A549 (cell line): ENCODE measurements around the gene ACTR1A. TPM values are rescaled to one million over a fixed set of nuclear protein-coding genes. Genes with fewer than 3 reads are reported as not detected.

ENCODE experiments used
- ATAC-seq, 2 experiments: fragments of 200-7000 bp in 1 of 2; fragments of >200 bp in 1 of 2; cut with Nextera tagmentation in 1 of 2; cut with Tn5 transposase in 1 of 2; 3 replicates each; pipeline versions ENCODE4 v1.8.0 to v1.9.1; 2018 to 2020; ENCODE audit warnings: mild to moderate bottlenecking in 1 of 2, moderate library complexity in 1 of 2
- CTCF ChIA-PET: fragments of 300-600 bp; sonication (Branson Sonifier 250); formaldehyde crosslinking; extraction: SDS; loops from one replicate; lab custom pipeline; 2021; ENCODE audit warnings: antibody characterized with exemption, inconsistent platforms; lab: Yijun Ruan, JAX
- POLR2A ChIA-PET: fragments of 350-600 bp; formaldehyde crosslinking; extraction: SDS; loops from one replicate; lab custom pipeline; 2021; ENCODE audit warnings: antibody characterized with exemption, inconsistent platforms; lab: Yijun Ruan, JAX
- DNase-seq, 2 experiments: peaks; one replicate each; pipeline versions ENCODE4 v3.0.0 to v3.0.0-alpha.2; 2011 to 2016; ENCODE audit warnings: low read depth in 1 of 2, low spot score in 1 of 2
- FAIRE-seq: peaks from 2 replicates; lab custom pipeline; 2011; peaks lifted over from hg19 to GRCh38; lab: Jason Lieb, UNC
- H3K27ac ChIP-seq, 2 experiments: fragments of >200 bp; sonication (Bioruptor Twin); formaldehyde crosslinking; 3 replicates each; pipeline ENCODE4 v1.5.1; 2016 to 2017
- H3K4me1 ChIP-seq: fragments of >200 bp; sonication (Bioruptor Twin); formaldehyde crosslinking; 3 replicates; pipeline ENCODE4 v1.6.1; 2016
- H3K4me2 ChIP-seq: fragments of >200 bp; sonication (Bioruptor Twin); formaldehyde crosslinking; 3 replicates; pipeline ENCODE4 v1.6.1; 2016
- H3K4me3 ChIP-seq: fragments of >200 bp; sonication (Bioruptor Twin); formaldehyde crosslinking; 3 replicates; pipeline ENCODE4 v1.5.1; 2016
- H3K9me3 ChIP-seq: fragments of >200 bp; sonication (Bioruptor Twin); formaldehyde crosslinking; 3 replicates; pipeline ENCODE4 v1.6.1; 2016
- BCL3 ChIP-seq: fragments of >200 bp; sonication (Bioruptor Twin); formaldehyde crosslinking; IDR thresholded peaks from 3 replicates; pipeline ENCODE4 v1.6.1; 2016
- CBX2 ChIP-seq: fragments of 200-600 bp; sonication (generic); IDR thresholded peaks from 2 replicates; pipeline ENCODE4 v1.6.1; 2016; ENCODE audit warnings: low read depth, mild to moderate bottlenecking, borderline replicate concordance
- CBX8 ChIP-seq: fragments of 200-600 bp; sonication (generic); IDR thresholded peaks from 2 replicates; pipeline ENCODE4 v1.6.1; 2016
- E2F6 ChIP-seq: IDR thresholded peaks from 2 replicates; pipeline ENCODE4 v1.6.1; 2012; ENCODE audit warnings: low read depth, borderline replicate concordance
- EHF ChIP-seq: fragments of 250-450 bp; sonication (Bioruptor Pico); IDR thresholded peaks from 2 replicates; pipeline ENCODE4 v1.5.0; 2020; ENCODE audit warnings: mild to moderate bottlenecking
- EP300 ChIP-seq, 2 experiments: fragments of >200 bp; sonication (Bioruptor Twin); formaldehyde crosslinking; IDR thresholded peaks; 2 replicates in 1 of 2; 3 replicates in 1 of 2; pipeline ENCODE4 v1.6.1; 2016 to 2017
- FOSB ChIP-seq: fragments of 250-450 bp; sonication (Bioruptor Pico); IDR thresholded peaks from 2 replicates; pipeline ENCODE4 v1.5.0; 2020; ENCODE audit warnings: mild to moderate bottlenecking, moderate library complexity
- HES2 ChIP-seq: fragments of >200 bp; sonication (Bioruptor Twin); formaldehyde crosslinking; IDR thresholded peaks from 2 replicates; pipeline ENCODE4 v1.6.1; 2016
- HEYL ChIP-seq: fragments of 250-450 bp; sonication (Bioruptor Pico); IDR thresholded peaks from 2 replicates; pipeline ENCODE4 v1.8.0; 2021; ENCODE audit warnings: mild to moderate bottlenecking, moderate library complexity
- HOXB13 ChIP-seq: fragments of 250-450 bp; sonication (Bioruptor Pico); IDR thresholded peaks from 2 replicates; pipeline ENCODE4 v1.5.0; 2020; ENCODE audit warnings: low read depth, mild to moderate bottlenecking, moderate library complexity
- HOXB5 ChIP-seq: fragments of 250-450 bp; sonication (Bioruptor Pico); IDR thresholded peaks from 2 replicates; pipeline ENCODE4 v1.5.0; 2020; ENCODE audit warnings: mild to moderate bottlenecking, moderate library complexity
- MYC ChIP-seq: IDR thresholded peaks from 2 replicates; pipeline ENCODE4 v1.6.1; 2012; ENCODE audit warnings: mild to moderate bottlenecking, inconsistent platforms, low read length, improper control_type of control experiment, borderline replicate concordance
- POLR2AphosphoS2 ChIP-seq: conservative IDR thresholded peaks from 2 replicates; pipeline ENCODE4 v1.6.1; 2012; ENCODE audit warnings: low read length, improper control_type of control experiment, inconsistent platforms
- RAD21 ChIP-seq, 2 experiments: fragments of >200 bp in 1 of 2; sonication (Bioruptor Twin) in 1 of 2; formaldehyde crosslinking in 1 of 2; IDR thresholded peaks in 1 of 2; conservative IDR thresholded peaks in 1 of 2; 2 replicates in 1 of 2; 3 replicates in 1 of 2; pipeline ENCODE4 v1.6.1; 2012 to 2018; ENCODE audit warnings: inconsistent platforms in 1 of 2
- RCOR1 ChIP-seq: fragments of 150-350 bp; IDR thresholded peaks from 2 replicates; pipeline ENCODE4 v1.6.1; 2014; ENCODE audit warnings: antibody characterized with exemption, low read length, low read depth
- RFX5 ChIP-seq: fragments of 450-650 bp; IDR thresholded peaks from 2 replicates; pipeline ENCODE4 v1.7.1; 2014; ENCODE audit warnings: antibody characterized with exemption, mild to moderate bottlenecking, moderate library complexity
- TFCP2L1 ChIP-seq: fragments of 250-450 bp; sonication (Bioruptor Pico); IDR thresholded peaks from 2 replicates; pipeline ENCODE4 v1.5.0; 2021; ENCODE audit warnings: mild to moderate bottlenecking
- TP53 ChIP-seq: fragments of 250-450 bp; sonication (Bioruptor Pico); IDR thresholded peaks from 2 replicates; pipeline ENCODE4 v1.5.0; 2021; ENCODE audit warnings: mild to moderate bottlenecking, moderate library complexity
- WGBS: methylation state at CpG from one replicate; pipeline ENCODE4 v1.1.6; 2017; ENCODE audit errors: missing lambda C conversion rate; 5-methylcytosine and 5-hydroxymethylcytosine counted together
- polyA plus RNA-seq, 4 experiments: library from polyadenylated mRNA; depleted of rRNA in 3 of 4; stranded (reverse); fragments of >200 nt; fragmentation: RNase III in 1 of 4; extraction: RNeasy Plus Mini Kit Qiagen cat#74134 plus additional on column Dnase treatment in 1 of 4; gene quantifications; 2 replicates in 3 of 4; 3 replicates in 1 of 4; pipeline ENCODE4 v1.2.3, GENCODE V29; 2011 to 2017
- TF ChIP-seq, protein P1 (sequence below): fragments of 450-650 bp; IDR thresholded peaks from 2 replicates; pipeline ENCODE4 v1.6.1; 2014; ENCODE audit warnings: antibody characterized with exemption
- TF ChIP-seq, protein P2 (sequence below): IDR thresholded peaks from 2 replicates; pipeline ENCODE4 v1.6.1; 2012

The ACTR1A gene
- polyA plus RNA-seq, 2 of the 4 experiments (the other 2 are of a cell fraction), result 85.8 to 114 TPM

- FAIRE-seq (no peak), DNase-seq (no peak)
- Histone ChIP-seq H3K4me2 (no peak overlapping the region), H3K9me3 (no peaks in the 10 kb centered on the region), H3K4me1 (no peaks in the 10 kb centered on the region; the same call in 2 of the 3 replicates)
- TF ChIP-seq FOSB (CRISPR knock-in tag) (no peak), RFX5 (no peak), RAD21 (conservative IDR thresholded peaks at IDR 0.05 in 1 of 2, IDR thresholded peaks at IDR 0.05 in 1 of 2) (no peak), CBX2 (no peak), TP53 (CRISPR knock-in tag) (no peak), HOXB5 (CRISPR knock-in tag) (no peak), CBX8 (no peak), HEYL (no peak), MYC (no peak), HOXB13 (CRISPR knock-in tag) (no peak), EP300 (IDR thresholded peaks at IDR 0.05) (no peak), RCOR1 (no peak), EHF (no peak), E2F6 (no peak), BCL3 (no peak)
- TF ChIP-seq, protein P1, sequence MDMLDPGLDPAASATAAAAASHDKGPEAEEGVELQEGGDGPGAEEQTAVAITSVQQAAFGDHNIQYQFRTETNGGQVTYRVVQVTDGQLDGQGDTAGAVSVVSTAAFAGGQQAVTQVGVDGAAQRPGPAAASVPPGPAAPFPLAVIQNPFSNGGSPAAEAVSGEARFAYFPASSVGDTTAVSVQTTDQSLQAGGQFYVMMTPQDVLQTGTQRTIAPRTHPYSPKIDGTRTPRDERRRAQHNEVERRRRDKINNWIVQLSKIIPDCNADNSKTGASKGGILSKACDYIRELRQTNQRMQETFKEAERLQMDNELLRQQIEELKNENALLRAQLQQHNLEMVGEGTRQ, result no peak
- TF ChIP-seq, all 56 proteins: peak for 0
- Histone ChIP-seq H3K4me3 (no peak overlapping the region), H3K27ac (no peak overlapping the region)
- no peak for ATAC-seq
- ChIA-PET POLR2A (no interaction called here), CTCF (interaction anchor here (1.6 to 5.2 kb wide), 3 partner anchors 12 to 45 kb away, joined by 4 to 40 read pairs (median 17); no protein-coding TSS in a partner anchor)
- WGBS, result 79% methylated on average over 6 of the region's 6 CpGs
These were observed 35.2 kb downstream of the ACTR1A start for GRCh38 chr10:102467318-102467717.

DNA sequence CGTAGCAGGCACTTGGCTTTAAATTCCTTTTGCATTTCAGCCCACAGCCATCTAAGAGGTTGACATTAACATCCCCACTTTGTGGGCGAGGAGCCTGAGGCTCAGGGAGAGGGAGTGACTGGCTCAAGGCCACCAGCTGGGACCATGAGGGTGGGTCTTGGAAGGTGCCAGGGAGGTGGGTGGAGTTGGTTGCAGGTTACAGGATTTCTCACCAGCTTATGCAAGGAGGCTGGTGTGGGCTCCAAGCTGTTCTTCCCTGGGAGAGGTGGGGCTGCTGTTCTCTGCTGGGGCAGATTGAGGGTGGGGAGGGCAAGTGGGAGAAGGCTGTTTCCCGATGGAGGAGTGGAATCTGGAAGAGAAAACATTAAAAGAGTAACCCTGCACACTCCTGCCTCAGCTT is 37.0 kb downstream of the ACTR1A start:
- no peak for TF ChIP-seq CBX8
- TF ChIP-seq RAD21 (conservative IDR thresholded peaks at IDR 0.05 in 1 of 2, IDR thresholded peaks at IDR 0.05 in 1 of 2), result no peak
- no peak for TF ChIP-seq HES2
- no peak for TF ChIP-seq TP53 (CRISPR knock-in tag)
- TF ChIP-seq, protein P2, sequence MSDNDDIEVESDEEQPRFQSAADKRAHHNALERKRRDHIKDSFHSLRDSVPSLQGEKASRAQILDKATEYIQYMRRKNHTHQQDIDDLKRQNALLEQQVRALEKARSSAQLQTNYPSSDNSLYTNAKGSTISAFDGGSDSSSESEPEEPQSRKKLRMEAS, result no peak
- no peak for TF ChIP-seq HOXB13 (CRISPR knock-in tag)
- ChIA-PET CTCF (interaction anchor here (0.9 to 10.9 kb wide), 9 partner anchors 13 to 234 kb away, joined by 3 to 84 read pairs (median 5); partner anchors contain the start of gene C10orf95), POLR2A (interaction anchor here (0.8 kb wide), 1 partner anchor 15 kb away, joined by 4 read pairs; no protein-coding TSS in a partner anchor)

GRCh38 chr10:102463983-102464382 is 38.5 kb downstream of the ACTR1A start:
- Histone ChIP-seq H3K9me3 (no peaks in the 10 kb centered on the region), H3K27ac (no peak overlapping the region), H3K4me3 (no peak overlapping the region), H3K4me2 (no peak overlapping the region), H3K4me1 (peaks cover 11% of the 10 kb centered on the region)
- ChIA-PET CTCF (interaction anchor here (0.9 to 10.9 kb wide), 3 partner anchors 13 to 256 kb away, joined by 3 to 84 read pairs (median 7); partner anchors contain the start of gene C10orf95), POLR2A (interaction anchor here (0.7 kb wide), 1 partner anchor 40 kb away, joined by 4 read pairs; the partner anchor contains the start of gene SUFU)
- ATAC-seq (no peak), DNase-seq (no peak), FAIRE-seq (no peak)
- 78% methylated on average over 10 of the region's 10 CpGs for WGBS
- no peak for TF ChIP-seq TFCP2L1 (CRISPR knock-in tag)
- no peak for TF ChIP-seq FOSB (CRISPR knock-in tag)
- TF ChIP-seq POLR2AphosphoS2, result no peak
- TF ChIP-seq, all 56 proteins: peak for 0

More for the DNA sequence above, 37.0 kb downstream of the ACTR1A start:
- no peaks in the 10 kb centered on the region for H3K9me3 ChIP-seq
- H3K27ac ChIP-seq, result no peak overlapping the region
- no peak overlapping the region for H3K4me3 ChIP-seq
- no peak overlapping the region for H3K4me2 ChIP-seq
- peaks cover 11% of the 10 kb centered on the region for H3K4me1 ChIP-seq
- no peak for DNase-seq
- WGBS, result 64% methylated on average over 3 of the region's 3 CpGs
- no peak for ATAC-seq
- FAIRE-seq, result no peak
